Measurements from ENCODE around the gene AGPAT3.

The AGPAT3 gene

GRCh38 chr21:43872531-43873197 lies 7.6 kb downstream of the AGPAT3 start:
- TF ChIP-seq CTCF (IDR thresholded peaks at IDR 0.05; ENCODE audit: insufficient read depth, low read length, poor library complexity, severe bottlenecking) = no peak
- Histone ChIP-seq H3K36me3 (ENCODE audit: control insufficient read depth, insufficient read depth, low read length) (peaks cover 9% of the 10 kb centered on the region), H3K4me3 (replicated peaks; ENCODE audit: low read depth, low read length) (no peak overlapping the region), H3K27me3 (replicated peaks; ENCODE audit: control insufficient read depth, insufficient read depth, low read length) (no peaks in the 10 kb centered on the region)
- no peak for DNase-seq (ENCODE audit: extremely low read depth, insufficient read length)

GRCh38 chr21:43873673-43874072 lies 8.7 kb downstream of the AGPAT3 start:
- no peak for DNase-seq (ENCODE audit: extremely low read depth, insufficient read length)
- Histone ChIP-seq H3K4me3 (replicated peaks; ENCODE audit: low read depth, low read length) (no peak overlapping the region), H3K27me3 (replicated peaks; ENCODE audit: control insufficient read depth, insufficient read depth, low read length) (no peaks in the 10 kb centered on the region), H3K36me3 (ENCODE audit: control insufficient read depth, insufficient read depth, low read length) (peaks cover 9% of the 10 kb centered on the region)
- no peak for TF ChIP-seq CTCF (IDR thresholded peaks at IDR 0.05; ENCODE audit: insufficient read depth, low read length, poor library complexity, severe bottlenecking)

GRCh38 chr21:43874085-43874805 lies 9.2 kb downstream of the AGPAT3 start:
- no peak for TF ChIP-seq CTCF (IDR thresholded peaks at IDR 0.05; ENCODE audit: insufficient read depth, low read length, poor library complexity, severe bottlenecking)
- Histone ChIP-seq H3K27me3 (replicated peaks; ENCODE audit: control insufficient read depth, insufficient read depth, low read length) (no peaks in the 10 kb centered on the region), H3K36me3 (ENCODE audit: control insufficient read depth, insufficient read depth, low read length) (peaks cover 9% of the 10 kb centered on the region), H3K4me3 (replicated peaks; ENCODE audit: low read depth, low read length) (no peak overlapping the region)
- no peak for DNase-seq (ENCODE audit: extremely low read depth, insufficient read length)

- H3K27me3 ChIP-seq (replicated peaks; ENCODE audit: control insufficient read depth, insufficient read depth, low read length) = no peaks in the 10 kb centered on the region
- no peak for TF ChIP-seq CTCF (IDR thresholded peaks at IDR 0.05; ENCODE audit: insufficient read depth, low read length, poor library complexity, severe bottlenecking)
- DNase-seq (ENCODE audit: extremely low read depth, insufficient read length) = no peak
- peaks cover 13% of the 10 kb centered on the region for H3K36me3 ChIP-seq (ENCODE audit: control insufficient read depth, insufficient read depth, low read length)
- no peak overlapping the region for H3K4me3 ChIP-seq (replicated peaks; ENCODE audit: low read depth, low read length)
These were observed 11.6 kb downstream of the AGPAT3 start for GRCh38 chr21:43876605-43877004.

- no peak overlapping the region for H3K4me3 ChIP-seq (replicated peaks; ENCODE audit: low read depth, low read length)
- TF ChIP-seq CTCF (IDR thresholded peaks at IDR 0.05; ENCODE audit: insufficient read depth, low read length, poor library complexity, severe bottlenecking) = no peak
- no peak for DNase-seq (ENCODE audit: extremely low read depth, insufficient read length)
- no peaks in the 10 kb centered on the region for H3K27me3 ChIP-seq (replicated peaks; ENCODE audit: control insufficient read depth, insufficient read depth, low read length)
- peaks cover 15% of the 10 kb centered on the region for H3K36me3 ChIP-seq (ENCODE audit: control insufficient read depth, insufficient read depth, low read length)
These were observed 13.0 kb downstream of the AGPAT3 start for GRCh38 chr21:43877936-43878575.

Data from GM06990 (cell line).